A673 (cell line): ENCODE results near the gene IGFBP4. TPM values are rescaled to one million over a fixed set of nuclear protein-coding genes. Genes with fewer than 3 reads are reported as not detected.

Experiments
- BruUV-seq: library from RNA; stranded (reverse); fragments of 400-500 nt; replicated peaks from 2 replicates; lab custom pipeline; 2021; lab: Mats Ljungman, UMichigan
- CTCF ChIA-PET: fragments of 300-600 bp; sonication (Branson Sonifier 250); formaldehyde crosslinking; loops from one replicate; lab custom pipeline; 2022; ENCODE audit warnings: antibody characterized with exemption; lab: Charles Lee
- POLR2A ChIA-PET: fragments of 300-600 bp; sonication (Branson Sonifier 250); formaldehyde crosslinking; loops from one replicate; lab custom pipeline; 2022; ENCODE audit warnings: antibody characterized with exemption; ENCODE audit not compliant: low non-redundant PET; lab: Charles Lee
- DNase-seq: peaks from one replicate; pipeline ENCODE4 v3.0.0-alpha.2; 2015; ENCODE audit warnings: low spot score
- H3K27ac ChIP-seq: fragments of 200-600 bp; sonication (generic); 2 replicates; pipeline ENCODE4 v1.5.1; 2016; ENCODE audit warnings: mixed run types, low read depth, mild to moderate bottlenecking, mixed read lengths, antibody characterized with exemption, low read length; ENCODE audit not compliant: poor library complexity, severe bottlenecking
- H3K27me3 ChIP-seq: fragments of 200-600 bp; sonication (generic); replicated peaks from 2 replicates; pipeline ENCODE4 v1.6.1; 2017; ENCODE audit warnings: mixed run types, low read depth, mild to moderate bottlenecking, mixed read lengths, antibody characterized with exemption, low read length; ENCODE audit not compliant: insufficient read depth, poor library complexity
- H3K36me3 ChIP-seq: fragments of 200-600 bp; sonication (generic); 2 replicates; pipeline ENCODE4 v1.6.1; 2016; ENCODE audit warnings: mixed run types, mild to moderate bottlenecking, mixed read lengths, antibody characterized with exemption, low read length; ENCODE audit not compliant: insufficient read depth, poor library complexity, severe bottlenecking
- H3K4me1 ChIP-seq: fragments of 200-600 bp; sonication (generic); 2 replicates; pipeline ENCODE4 v1.6.1; 2017; ENCODE audit warnings: mixed run types, mild to moderate bottlenecking, mixed read lengths, antibody characterized with exemption, low read length; ENCODE audit not compliant: insufficient read depth, poor library complexity, severe bottlenecking
- H3K4me3 ChIP-seq: fragments of 200-600 bp; sonication (generic); 2 replicates; pipeline ENCODE4 v1.5.1; 2016; ENCODE audit warnings: low read depth, mixed run types, mild to moderate bottlenecking, mixed read lengths, low read length; ENCODE audit not compliant: poor library complexity, severe bottlenecking
- H3K9me3 ChIP-seq: fragments of 200-600 bp; sonication (generic); 2 replicates; pipeline ENCODE4 v1.6.1; 2016; ENCODE audit warnings: mixed run types, low read depth, mild to moderate bottlenecking, mixed read lengths, antibody characterized with exemption, low read length; ENCODE audit not compliant: poor library complexity, severe bottlenecking
- EZH2 ChIP-seq: fragments of 200-600 bp; sonication (generic); IDR thresholded peaks from 2 replicates; pipeline ENCODE4 v1.6.1; 2017; ENCODE audit warnings: borderline replicate concordance, low read depth, mild to moderate bottlenecking, mixed read lengths, antibody characterized with exemption, low read length; ENCODE audit not compliant: poor library complexity, severe bottlenecking
- intact Hi-C: fragments of 100-400 bp; cut with micrococcal nuclease; formaldehyde crosslinking; loops from one replicate; pipeline ENCODE4 v1.10.0; 2022; ENCODE audit not compliant: unreplicated experiment
- total RNA-seq: library from RNA; stranded (reverse); gene quantifications from 2 replicates; pipeline ENCODE4 v1.2.3, GENCODE V29; 2021
- TF ChIP-seq, protein P1 (sequence below): fragments of 300-800, 200-600 bp; sonication (generic); conservative IDR thresholded peaks from 2 replicates; pipeline ENCODE4 v1.5.1; 2017; ENCODE audit warnings: low read depth, mild to moderate bottlenecking, antibody characterized with exemption, low read length, moderate library complexity, mixed read lengths

IGFBP4 gene
- total RNA-seq, 1 experiment from 2014 or later = 4.8 TPM

DNA sequence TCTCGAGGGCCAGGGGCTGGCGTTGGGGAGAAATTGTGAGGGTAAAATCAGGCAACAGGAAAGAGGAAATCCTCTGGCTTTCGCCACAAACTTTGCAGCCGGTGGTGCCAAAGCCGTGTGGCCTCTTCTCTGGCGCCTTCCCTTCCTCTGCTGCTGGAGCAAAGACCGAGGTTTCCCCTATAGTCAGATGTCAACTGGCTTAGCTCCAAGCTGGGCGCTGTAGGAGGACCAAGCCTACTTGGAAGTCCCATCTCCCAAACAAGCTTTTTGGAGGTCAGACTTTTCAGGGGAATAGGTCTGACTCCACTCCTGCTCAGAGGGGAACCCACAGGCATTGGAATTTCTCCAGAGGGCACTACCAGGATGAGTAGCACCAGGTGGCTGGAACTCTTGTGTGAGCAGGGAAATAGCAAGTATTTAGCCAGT lies 5.0 kb downstream of the IGFBP4 start:
- DNase-seq = no peak
- Histone ChIP-seq H3K27ac (no peak overlapping the region), H3K4me1 (no peaks in the 10 kb centered on the region), H3K27me3 (no peaks in the 10 kb centered on the region), H3K4me3 (no peak overlapping the region), H3K36me3 (no peaks in the 10 kb centered on the region), H3K9me3 (no peaks in the 10 kb centered on the region)
- CTCF ChIA-PET = no interaction called here
- no TSS peak for BruUV-seq
- POLR2A ChIA-PET = no interaction called here
- intact Hi-C loops = loop anchor here (10.0 kb wide), 1 partner anchor 87 kb away; no protein-coding TSS in a partner anchor
- TF ChIP-seq EZH2 = no peak
- TF ChIP-seq, protein P1, sequence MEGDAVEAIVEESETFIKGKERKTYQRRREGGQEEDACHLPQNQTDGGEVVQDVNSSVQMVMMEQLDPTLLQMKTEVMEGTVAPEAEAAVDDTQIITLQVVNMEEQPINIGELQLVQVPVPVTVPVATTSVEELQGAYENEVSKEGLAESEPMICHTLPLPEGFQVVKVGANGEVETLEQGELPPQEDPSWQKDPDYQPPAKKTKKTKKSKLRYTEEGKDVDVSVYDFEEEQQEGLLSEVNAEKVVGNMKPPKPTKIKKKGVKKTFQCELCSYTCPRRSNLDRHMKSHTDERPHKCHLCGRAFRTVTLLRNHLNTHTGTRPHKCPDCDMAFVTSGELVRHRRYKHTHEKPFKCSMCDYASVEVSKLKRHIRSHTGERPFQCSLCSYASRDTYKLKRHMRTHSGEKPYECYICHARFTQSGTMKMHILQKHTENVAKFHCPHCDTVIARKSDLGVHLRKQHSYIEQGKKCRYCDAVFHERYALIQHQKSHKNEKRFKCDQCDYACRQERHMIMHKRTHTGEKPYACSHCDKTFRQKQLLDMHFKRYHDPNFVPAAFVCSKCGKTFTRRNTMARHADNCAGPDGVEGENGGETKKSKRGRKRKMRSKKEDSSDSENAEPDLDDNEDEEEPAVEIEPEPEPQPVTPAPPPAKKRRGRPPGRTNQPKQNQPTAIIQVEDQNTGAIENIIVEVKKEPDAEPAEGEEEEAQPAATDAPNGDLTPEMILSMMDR = no peak

DNA sequence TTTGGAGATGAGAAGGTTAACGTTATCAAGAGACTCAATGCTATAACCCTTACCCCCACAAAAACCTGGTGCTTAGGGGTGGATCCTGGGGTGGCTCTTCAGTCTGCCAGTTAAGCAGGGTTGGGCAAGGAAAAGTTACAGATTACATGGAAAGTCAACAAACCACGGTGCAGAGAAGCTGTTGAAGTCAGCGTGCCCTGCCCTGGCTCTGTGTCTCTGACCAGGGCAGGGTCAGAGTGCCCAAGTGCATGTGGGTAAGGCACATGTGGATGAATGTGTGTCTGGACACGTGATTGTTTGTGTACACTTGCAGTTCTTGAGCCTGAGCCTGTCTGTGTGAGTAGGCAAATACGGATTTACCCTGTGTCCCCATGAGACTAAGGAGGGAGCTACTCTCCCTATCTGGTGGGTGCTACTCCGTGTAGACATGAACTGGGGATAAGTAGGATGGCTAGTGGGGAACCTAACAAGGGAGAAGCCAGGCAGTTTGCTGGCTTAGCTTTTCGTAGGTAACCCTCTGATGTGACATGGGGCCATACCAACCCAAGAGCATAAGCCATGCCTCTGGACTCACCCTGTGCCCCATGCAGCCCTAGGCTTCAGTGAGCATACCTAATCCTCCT lies 5.5 kb downstream of the IGFBP4 start:
- no peak for DNase-seq
- TF ChIP-seq EZH2 = no peak
- TF ChIP-seq, protein P1 = no peak
- Histone ChIP-seq H3K36me3 (no peaks in the 10 kb centered on the region), H3K9me3 (no peaks in the 10 kb centered on the region), H3K4me3 (no peak overlapping the region), H3K27ac (no peak overlapping the region), H3K27me3 (no peaks in the 10 kb centered on the region), H3K4me1 (no peaks in the 10 kb centered on the region)
- no TSS peak for BruUV-seq
- ChIA-PET POLR2A (interaction anchor here (0.7 kb wide), 1 partner anchor 123 kb away, joined by 10 read pairs; no protein-coding TSS in a partner anchor), CTCF (no interaction called here)
- intact Hi-C loops = loop anchor here (10.0 kb wide), 1 partner anchor 86 kb away; no protein-coding TSS in a partner anchor

DNA sequence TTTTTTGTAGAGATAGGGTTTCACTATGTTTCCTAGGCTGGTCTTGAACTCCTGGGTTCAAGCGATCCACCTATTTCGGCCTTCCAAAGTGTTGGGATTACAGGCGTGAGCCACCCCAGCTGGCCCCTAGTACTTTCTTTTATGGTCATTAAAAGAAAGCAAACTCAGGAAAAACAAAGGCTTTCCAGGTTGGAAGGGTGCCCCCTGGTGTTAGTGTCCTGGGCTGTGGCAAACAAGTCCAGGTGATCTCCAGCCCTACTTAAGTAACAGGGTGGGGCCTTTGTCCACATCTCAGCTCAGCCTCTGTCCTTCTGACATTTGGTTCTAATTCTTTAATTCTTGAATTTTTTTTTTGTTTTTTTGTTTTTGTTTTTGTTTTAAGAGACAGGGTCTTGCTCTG lies 6.9 kb downstream of the IGFBP4 start:
- ChIA-PET CTCF (no interaction called here), POLR2A (no interaction called here)
- Histone ChIP-seq H3K4me3 (no peak overlapping the region), H3K27ac (no peak overlapping the region), H3K9me3 (no peaks in the 10 kb centered on the region), H3K27me3 (no peaks in the 10 kb centered on the region), H3K36me3 (no peaks in the 10 kb centered on the region), H3K4me1 (no peaks in the 10 kb centered on the region)
- BruUV-seq = no TSS peak
- intact Hi-C loops = no loop called here
- no peak for DNase-seq
- TF ChIP-seq EZH2 = no peak
- TF ChIP-seq, protein P1 = peak; percentile 46
